ENCODE results near the gene RFX4.

Gene RFX4

DNA sequence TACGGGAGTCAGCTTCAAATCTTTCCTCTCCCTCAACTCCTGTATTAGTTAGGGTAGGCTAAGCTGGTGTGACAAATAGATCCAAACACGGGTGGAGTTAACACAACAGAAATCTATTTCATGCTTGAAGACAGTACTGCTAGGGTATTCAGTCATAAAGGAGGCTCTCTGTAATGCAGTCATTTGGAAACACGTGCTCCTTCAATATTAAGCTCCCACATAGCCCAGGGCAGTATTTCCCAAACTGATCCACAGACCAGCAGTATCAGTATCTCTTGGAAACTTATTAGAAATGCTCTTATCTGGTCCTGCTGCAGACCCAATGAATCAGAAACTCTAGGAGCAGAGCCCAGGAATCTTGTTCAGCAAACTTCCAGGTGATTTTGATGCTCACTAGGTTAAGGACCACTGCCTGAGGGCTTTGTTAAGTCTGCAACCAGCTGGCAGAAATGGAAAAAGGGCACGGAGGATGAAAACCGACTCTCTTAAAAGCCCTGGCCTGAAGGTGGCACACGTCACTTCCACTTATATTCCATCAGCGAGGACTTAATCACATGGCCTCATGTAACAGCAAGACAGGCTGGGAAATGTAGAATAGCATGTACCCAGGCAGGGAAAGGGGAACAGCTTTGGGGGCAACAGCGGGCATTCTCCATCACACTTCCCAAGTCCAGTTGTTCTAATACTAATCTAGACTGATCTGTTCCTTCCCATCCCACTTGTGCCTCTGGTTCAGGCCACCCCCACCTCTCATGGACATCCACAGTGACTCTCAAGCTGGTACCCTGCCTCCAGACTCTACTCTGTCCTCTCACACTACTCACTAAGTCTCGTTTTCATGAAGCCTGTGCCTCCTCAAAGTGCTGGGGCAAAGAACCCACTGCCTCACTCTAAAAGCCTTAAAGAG is 153.5 kb downstream of the RFX4 start:
- no peak for DNase-seq

GRCh38 chr12:106739318-106739717 is 156.5 kb downstream of the RFX4 start:
- DNase-seq, result no peak

GRCh38 chr12:106739815-106740530 is 157.2 kb downstream of the RFX4 start:
- DNase-seq, result no peak

- DNase-seq, result no peak
Observed at GRCh38 chr12:106740818-106741217, 158.0 kb downstream of the RFX4 start.

DNA sequence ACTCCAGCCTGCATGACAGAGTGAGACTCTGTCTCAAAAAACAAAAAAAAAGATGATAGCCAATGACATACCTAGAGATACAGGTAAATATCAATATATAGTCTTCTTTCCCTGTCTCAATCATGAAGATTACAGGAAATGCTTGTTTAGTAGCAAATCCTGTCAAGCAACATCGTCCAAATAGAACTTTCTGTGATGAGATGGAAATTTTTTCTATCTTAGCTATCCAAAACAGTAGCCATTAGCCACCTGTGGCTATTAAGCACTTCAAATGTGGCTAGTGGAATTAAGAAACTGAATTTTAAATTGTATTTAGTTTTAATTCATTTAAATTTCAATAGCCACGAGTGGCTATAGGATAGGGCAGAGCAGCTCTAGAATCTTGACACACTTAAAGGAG is 158.4 kb downstream of the RFX4 start:
- no peak for DNase-seq

GRCh38 chr12:106743270-106743988 is 160.6 kb downstream of the RFX4 start:
- no peak for DNase-seq

DNA sequence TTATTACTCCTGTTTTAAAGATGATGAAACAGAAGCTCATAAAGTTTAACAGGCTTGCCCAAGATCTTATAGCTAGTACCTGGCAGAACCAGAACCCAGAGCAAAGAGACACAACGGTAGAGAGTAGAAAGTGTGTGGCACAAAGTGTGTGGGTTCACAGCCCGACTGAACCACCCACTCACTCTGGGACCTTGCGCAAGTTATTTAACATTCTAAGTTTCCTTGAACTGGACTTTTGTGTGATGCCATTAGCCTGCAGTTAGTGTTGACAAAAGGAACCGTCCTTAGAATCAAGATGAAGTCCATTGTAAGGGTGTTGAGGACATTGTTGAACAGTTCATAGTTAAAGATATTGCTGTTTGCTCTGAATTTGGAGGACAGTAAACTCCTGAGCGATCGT is 161.8 kb downstream of the RFX4 start:
- no peak for DNase-seq

- no peak for DNase-seq
Observed at GRCh38 chr12:106745181-106745745, 162.5 kb downstream of the RFX4 start.

GRCh38 chr12:106747973-106748436 is 165.2 kb downstream of the RFX4 start:
- DNase-seq, result no peak

GRCh38 chr12:106750524-106750923 is 167.7 kb downstream of the RFX4 start:
- DNase-seq, result no peak

DNA sequence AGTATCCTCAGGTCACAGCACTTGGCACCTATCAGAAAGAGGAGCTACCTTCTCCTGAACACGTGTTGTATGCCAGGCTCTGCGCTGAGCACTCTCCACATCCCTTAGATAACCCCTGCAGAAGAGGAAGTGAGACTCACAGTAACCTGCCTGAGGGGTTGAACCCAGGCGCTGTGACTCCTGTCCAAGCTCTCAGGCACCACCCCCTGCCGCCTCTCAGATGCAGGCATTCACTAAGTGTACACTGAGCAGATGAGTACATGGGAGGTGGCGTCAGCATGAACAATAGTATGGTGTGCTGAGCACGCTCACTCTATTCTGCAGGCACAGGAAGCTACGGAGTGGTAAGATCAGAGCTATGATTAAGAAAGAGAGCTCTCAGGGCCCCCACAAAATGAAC is 170.7 kb downstream of the RFX4 start:
- no peak for DNase-seq

- no peak for DNase-seq
Observed at GRCh38 chr12:106754331-106754730, 171.5 kb downstream of the RFX4 start.

- DNase-seq, result no peak
Observed at GRCh38 chr12:106757623-106758348, 175.0 kb downstream of the RFX4 start.

DNA sequence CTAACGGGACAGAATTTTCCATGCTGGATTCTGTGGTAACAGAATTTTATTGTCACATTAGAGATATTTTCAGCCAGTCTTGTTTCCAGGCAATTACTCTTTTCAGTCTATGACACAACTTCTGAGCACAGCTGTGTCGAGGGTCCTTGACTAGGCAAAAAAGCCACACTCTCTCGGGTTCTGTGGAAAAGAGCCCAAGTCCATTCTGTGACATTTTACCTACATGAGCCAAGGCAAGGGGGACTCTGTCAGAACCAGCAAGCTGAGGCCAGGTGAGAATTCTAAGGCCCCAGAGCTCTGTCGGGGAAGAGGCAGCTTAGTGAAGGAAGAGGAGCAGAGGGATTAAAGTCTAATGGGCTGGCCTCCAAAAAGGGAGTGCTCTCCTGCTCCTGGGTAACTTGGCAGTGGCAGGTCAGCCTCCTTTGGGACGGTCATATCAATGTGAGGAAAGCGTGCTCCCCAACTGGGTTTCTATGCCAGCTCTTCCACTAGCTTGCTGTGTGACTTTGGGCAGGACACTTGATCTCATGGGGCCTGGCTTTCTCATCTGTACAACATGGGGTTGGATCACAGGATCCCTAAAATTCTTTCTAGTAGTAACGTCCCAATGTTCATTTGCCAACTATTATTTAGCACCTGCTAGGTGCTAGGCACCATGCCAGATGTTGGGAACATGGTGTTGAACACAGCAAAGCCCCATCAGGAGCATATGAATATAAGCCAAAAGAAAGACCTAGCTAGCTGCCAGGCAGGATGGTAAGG is 175.7 kb downstream of the RFX4 start:
- no peak for DNase-seq

- no peak for DNase-seq
Observed at GRCh38 chr12:106759526-106760183, 176.9 kb downstream of the RFX4 start.

GRCh38 chr12:106760184-106760531 is 177.4 kb downstream of the RFX4 start:
- DNase-seq, result no peak

- DNase-seq, result no peak
Observed at GRCh38 chr12:106764220-106764619, 181.4 kb downstream of the RFX4 start.

DNA sequence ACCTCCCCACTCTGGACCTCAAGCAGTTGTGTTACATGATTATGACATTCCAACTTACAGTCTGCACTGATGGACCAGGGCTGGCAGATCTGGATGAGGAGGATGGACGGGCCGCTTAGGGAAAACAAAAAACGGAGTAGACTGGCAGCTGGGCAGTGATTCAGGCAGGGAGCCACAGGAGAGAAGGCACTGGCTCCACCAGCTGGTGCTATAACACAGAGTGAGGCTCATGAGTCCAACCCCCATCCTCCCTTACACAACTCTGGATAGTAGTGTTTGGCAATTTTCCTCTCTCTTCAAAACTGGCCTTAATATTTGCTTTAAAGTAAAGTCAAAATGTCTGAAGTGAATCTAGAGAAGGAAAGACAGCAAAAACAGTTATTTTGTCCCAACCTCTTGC is 181.9 kb downstream of the RFX4 start:
- DNase-seq, result no peak

DNA sequence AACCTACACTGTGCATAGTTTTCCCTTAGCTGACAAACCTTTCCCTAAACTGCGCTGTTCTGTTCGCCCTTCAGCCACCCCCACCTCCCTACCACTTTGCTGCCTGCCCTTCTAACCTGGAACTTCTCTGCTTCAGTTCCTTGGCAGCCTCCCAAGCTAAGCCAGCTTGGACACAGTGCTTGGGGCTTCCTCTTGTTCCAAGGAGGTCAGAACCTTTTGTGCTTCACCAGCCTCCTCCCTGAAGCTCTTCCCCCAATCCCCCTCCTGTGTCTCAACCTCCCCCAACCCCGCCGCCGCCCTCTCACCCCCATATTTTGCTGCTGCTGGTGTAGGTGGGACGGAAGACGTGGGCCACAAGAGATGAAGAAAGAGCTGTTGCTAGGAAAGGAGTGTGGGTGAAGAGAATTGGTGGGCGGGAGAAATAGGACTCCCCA is 183.6 kb downstream of the RFX4 start:
- DNase-seq, result no peak

DNA sequence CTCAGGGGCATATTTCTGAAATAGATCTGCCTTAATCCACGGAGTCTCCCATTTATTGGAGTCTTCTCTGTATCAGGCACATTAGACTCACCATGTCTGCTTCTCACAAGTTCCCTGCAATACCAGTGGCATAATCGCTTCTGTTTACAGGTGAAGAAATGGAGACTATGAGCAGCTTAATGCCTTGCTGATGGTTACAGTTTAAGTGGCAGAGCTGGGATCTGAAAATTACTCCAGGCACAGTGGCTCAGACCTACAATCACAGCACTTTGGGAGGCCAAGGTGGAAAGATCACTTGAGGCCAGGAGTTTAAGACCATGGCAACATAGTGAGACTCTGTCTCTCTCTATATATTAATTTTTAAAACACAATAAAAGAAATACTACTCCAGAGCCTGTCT is 184.4 kb downstream of the RFX4 start:
- no peak for DNase-seq
